ENCODE data around the gene TYSND1.

GRCh38 chr10:70178139-70178725 is 31.7 kb upstream of the TYSND1 start:
- TF ChIP-seq POLR2AphosphoS5 (IDR thresholded peaks at IDR 0.05), result no peak
- no peak for TF ChIP-seq POLR2A (IDR thresholded peaks at IDR 0.05)
